Breast epithelium (tissue), 4 donors: ENCODE measurements around the gene NELFE. TPM values are rescaled to one million over a fixed set of nuclear protein-coding genes. Genes with fewer than 3 reads are reported as not detected.

Experiments used
- DNase-seq, 2 donors: peaks; one replicate each; pipeline ENCODE4 v3.0.0-alpha.2; 2019; ENCODE audit warnings: low spot score in 2 of 2
- H3K27ac ChIP-seq, 2 donors: fragments of 200-600 bp; sonication (generic) in 1 of 2; one replicate each; pipeline ENCODE4 v1.5.1; 2016 to 2019; ENCODE audit warnings: mild to moderate bottlenecking in 1 of 2
- H3K27me3 ChIP-seq, 2 donors: fragments of 200-600 bp; sonication (generic) in 1 of 2; one replicate each; pipeline versions ENCODE4 v1.5.1 to v1.6.0; 2017 to 2019; ENCODE audit warnings: control low read depth in 1 of 2, mild to moderate bottlenecking in 1 of 2
- H3K36me3 ChIP-seq: fragments of 200-600 bp; one replicate; pipeline ENCODE4 v1.5.1; 2019
- H3K4me1 ChIP-seq, 2 donors: fragments of 200-600 bp; sonication (generic); one replicate each; pipeline ENCODE4 v1.5.1; 2016 to 2019; ENCODE audit warnings: control low read depth in 1 of 2
- H3K4me3 ChIP-seq, 3 donors: fragments of 200-600 bp; sonication (generic); 1 replicate in 2 of 3; 2 replicates in 1 of 3; pipeline ENCODE4 v1.5.1; 2016 to 2019; ENCODE audit warnings: mild to moderate bottlenecking in 3 of 3, moderate library complexity in 2 of 3
- H3K9me3 ChIP-seq, 2 donors: fragments of 200-600 bp; sonication (generic) in 1 of 2; one replicate each; pipeline ENCODE4 v1.5.1; 2016 to 2019; ENCODE audit warnings: control low read depth in 1 of 2
- POLR2A ChIP-seq: fragments of 450-650 bp; IDR thresholded peaks from one replicate; pipeline ENCODE4 v1.6.1; 2016; ENCODE audit warnings: antibody characterized with exemption, mild to moderate bottlenecking, moderate library complexity
- POLR2AphosphoS5 ChIP-seq, 3 donors: sonication (generic); formaldehyde crosslinking; IDR thresholded peaks; one replicate each; pipeline ENCODE4 v1.6.1; 2017; ENCODE audit warnings: antibody characterized with exemption in 3 of 3
- intact Hi-C: fragments of 100-400 bp; cut with DNase I; formaldehyde crosslinking; loops from one replicate; pipeline ENCODE4 v1.15.1; 2023; ENCODE audit warnings: low total_unique reads
- total RNA-seq, 3 donors: library from RNA; depleted of rRNA; stranded (reverse); fragments of >200 nt; gene quantifications; one replicate each; pipeline ENCODE4 v1.1.0, GENCODE V29; 2016
- TF ChIP-seq, protein P1 (sequence below), 3 donors: fragments of 450-650 bp; IDR thresholded peaks; one replicate each; pipeline ENCODE4 v1.5.1; 2016 to 2017; ENCODE audit warnings: antibody characterized with exemption in 3 of 3, mild to moderate bottlenecking in 3 of 3, moderate library complexity in 3 of 3

Gene NELFE
- total RNA-seq, 3 donors from 2014 or later = 77.3 to 92.7 (median 90.1) TPM

DNA sequence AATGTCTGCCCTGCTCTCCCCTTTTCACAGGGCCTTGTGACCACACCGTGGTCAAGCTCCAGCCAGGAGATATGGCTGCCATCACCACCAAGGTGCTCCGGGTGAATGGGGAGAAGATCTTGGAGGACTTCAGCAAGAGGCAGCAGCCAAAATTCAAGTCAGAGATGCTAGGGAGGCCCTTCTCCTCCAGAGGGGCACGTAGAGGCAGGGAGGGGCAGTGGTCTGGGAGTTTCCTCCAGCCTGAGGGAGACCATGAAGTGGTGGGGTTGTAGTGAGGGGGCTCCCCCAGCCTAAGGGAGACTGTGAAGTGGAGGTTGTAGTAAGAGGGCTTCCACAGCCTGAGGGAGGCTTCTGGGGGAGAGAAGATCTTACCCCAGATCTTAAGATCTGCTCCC is 9.2 kb upstream of the NELFE start:
- Histone ChIP-seq H3K27me3 (no peaks in the 10 kb centered on the region), H3K4me1 (peaks cover 4 to 8% of the 10 kb centered on the region in 2 donors), H3K36me3 (no peaks in the 10 kb centered on the region), H3K4me3 (no peak overlapping the region), H3K9me3 (no peaks in the 10 kb centered on the region), H3K27ac (peak overlapping the region in 1 of 2 donors; percentile 12)
- DNase-seq = no peak
- intact Hi-C loops = no loop called here
- TF ChIP-seq, protein P1, sequence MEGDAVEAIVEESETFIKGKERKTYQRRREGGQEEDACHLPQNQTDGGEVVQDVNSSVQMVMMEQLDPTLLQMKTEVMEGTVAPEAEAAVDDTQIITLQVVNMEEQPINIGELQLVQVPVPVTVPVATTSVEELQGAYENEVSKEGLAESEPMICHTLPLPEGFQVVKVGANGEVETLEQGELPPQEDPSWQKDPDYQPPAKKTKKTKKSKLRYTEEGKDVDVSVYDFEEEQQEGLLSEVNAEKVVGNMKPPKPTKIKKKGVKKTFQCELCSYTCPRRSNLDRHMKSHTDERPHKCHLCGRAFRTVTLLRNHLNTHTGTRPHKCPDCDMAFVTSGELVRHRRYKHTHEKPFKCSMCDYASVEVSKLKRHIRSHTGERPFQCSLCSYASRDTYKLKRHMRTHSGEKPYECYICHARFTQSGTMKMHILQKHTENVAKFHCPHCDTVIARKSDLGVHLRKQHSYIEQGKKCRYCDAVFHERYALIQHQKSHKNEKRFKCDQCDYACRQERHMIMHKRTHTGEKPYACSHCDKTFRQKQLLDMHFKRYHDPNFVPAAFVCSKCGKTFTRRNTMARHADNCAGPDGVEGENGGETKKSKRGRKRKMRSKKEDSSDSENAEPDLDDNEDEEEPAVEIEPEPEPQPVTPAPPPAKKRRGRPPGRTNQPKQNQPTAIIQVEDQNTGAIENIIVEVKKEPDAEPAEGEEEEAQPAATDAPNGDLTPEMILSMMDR (IDR thresholded peaks at IDR 0.05) = no peak
- no peak for TF ChIP-seq POLR2AphosphoS5 (IDR thresholded peaks at IDR 0.05)
- TF ChIP-seq POLR2A = no peak

DNA sequence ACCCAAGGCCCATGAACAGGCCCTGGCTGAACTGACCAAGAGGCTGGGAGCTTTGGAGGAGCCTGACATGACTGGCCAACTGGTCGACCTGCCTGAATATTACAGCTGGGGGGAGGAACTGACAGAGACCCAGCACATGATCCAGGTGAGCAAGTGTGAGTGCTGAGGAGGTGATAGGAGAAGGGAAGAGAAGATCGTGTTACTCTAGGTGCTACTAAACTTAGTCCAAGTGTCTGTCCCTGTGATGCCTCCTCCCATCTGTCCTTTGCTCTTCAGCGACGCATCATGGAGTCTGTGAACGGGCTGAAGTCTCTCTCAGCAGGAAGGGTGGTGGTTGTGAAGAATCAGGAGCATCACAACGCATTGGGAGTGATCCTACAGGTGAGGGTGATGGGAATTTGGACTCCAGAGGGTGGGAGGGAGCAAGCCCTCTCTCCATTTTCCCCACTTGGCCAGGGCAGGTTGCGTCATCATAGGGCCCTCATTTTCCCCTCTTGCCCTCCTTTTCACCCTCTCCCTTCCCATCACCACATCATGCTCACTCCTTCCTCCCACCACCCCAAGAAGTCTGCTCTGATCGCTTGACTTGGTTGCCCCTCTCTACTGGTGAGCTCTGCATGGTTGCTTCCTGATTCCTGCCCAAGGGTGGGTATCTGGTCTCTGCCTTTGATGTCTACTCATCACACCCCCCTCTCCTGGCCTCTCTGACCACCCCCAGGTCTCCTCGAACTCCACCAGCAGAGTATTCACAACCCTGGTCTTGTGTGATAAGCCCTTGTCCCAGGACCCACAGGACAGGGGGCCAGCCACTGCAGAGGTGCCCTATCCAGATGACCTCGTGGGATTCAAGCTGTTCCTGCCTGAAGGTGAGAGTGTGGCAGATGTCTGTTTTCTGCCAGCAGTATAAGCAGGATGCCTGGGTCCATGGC is 8.5 kb upstream of the NELFE start:
- no peaks in the 10 kb centered on the region for H3K36me3 ChIP-seq
- no peaks in the 10 kb centered on the region for H3K9me3 ChIP-seq

DNA sequence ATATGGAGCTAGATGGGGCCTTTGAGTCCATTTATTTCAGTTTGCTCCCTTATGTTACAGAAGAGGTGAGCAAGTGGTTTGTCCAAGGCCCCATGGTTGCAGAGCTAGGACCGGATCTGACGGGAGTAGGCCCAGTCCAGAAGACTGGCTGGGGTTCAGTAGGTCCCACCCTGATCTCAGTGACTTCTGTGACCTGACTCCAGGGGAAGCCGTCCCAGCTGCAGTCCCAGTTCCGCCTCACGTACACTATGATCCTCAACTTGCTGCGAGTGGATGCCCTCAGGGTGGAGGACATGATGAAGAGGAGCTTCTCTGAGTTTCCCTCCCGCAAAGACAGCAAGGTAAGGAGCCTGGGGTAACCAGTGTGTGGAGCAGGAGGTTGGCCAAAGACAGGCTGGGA is 7.7 kb upstream of the NELFE start:
- Histone ChIP-seq H3K9me3 (no peaks in the 10 kb centered on the region), H3K36me3 (no peaks in the 10 kb centered on the region), H3K4me3 (no peak overlapping the region), H3K27ac (no peak overlapping the region), H3K4me1 (peaks cover 4 to 6% of the 10 kb centered on the region in 2 donors), H3K27me3 (no peaks in the 10 kb centered on the region)
- intact Hi-C loops = no loop called here
- TF ChIP-seq POLR2AphosphoS5 (IDR thresholded peaks at IDR 0.05) (no peak), POLR2A (no peak)
- no peak for DNase-seq

More for the DNA sequence above, 8.5 kb upstream of the NELFE start:
- H3K27ac ChIP-seq = peak overlapping the region in 1 of 2 donors; percentile 12
- intact Hi-C loops = no loop called here
- no peak overlapping the region for H3K4me3 ChIP-seq
- no peak for DNase-seq
- TF ChIP-seq POLR2AphosphoS5 (IDR thresholded peaks at IDR 0.05) (no peak), POLR2A (no peak)
- TF ChIP-seq, protein P1 (IDR thresholded peaks at IDR 0.05) = no peak
- H3K27me3 ChIP-seq = no peaks in the 10 kb centered on the region
- H3K4me1 ChIP-seq = peaks cover 4 to 6% of the 10 kb centered on the region in 2 donors

DNA sequence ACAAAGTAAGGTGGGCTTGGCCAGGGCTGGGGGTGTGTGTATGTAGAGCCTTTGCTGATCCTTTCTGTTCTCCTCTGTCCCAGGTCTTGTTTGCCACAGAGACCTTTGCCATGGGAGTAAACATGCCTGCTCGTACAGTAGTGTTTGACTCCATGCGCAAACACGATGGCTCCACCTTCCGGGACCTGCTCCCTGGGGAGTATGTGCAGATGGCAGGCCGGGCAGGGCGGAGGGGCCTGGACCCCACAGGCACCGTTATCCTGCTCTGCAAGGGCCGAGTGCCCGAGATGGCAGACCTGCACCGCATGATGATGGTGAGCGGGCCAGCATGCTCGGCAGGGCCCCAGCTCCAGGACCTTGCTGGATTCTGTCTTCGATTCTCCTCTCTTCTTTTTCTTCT is 6.9 kb upstream of the NELFE start:
- Histone ChIP-seq H3K9me3 (no peaks in the 10 kb centered on the region), H3K27me3 (no peaks in the 10 kb centered on the region), H3K4me1 (peaks cover 0 to under 1% of the 10 kb centered on the region in 2 donors), H3K27ac (no peak overlapping the region), H3K36me3 (no peaks in the 10 kb centered on the region), H3K4me3 (no peak overlapping the region)
- TF ChIP-seq POLR2AphosphoS5 (IDR thresholded peaks at IDR 0.05) = no peak
- intact Hi-C loops = no loop called here
- DNase-seq = no peak

DNA sequence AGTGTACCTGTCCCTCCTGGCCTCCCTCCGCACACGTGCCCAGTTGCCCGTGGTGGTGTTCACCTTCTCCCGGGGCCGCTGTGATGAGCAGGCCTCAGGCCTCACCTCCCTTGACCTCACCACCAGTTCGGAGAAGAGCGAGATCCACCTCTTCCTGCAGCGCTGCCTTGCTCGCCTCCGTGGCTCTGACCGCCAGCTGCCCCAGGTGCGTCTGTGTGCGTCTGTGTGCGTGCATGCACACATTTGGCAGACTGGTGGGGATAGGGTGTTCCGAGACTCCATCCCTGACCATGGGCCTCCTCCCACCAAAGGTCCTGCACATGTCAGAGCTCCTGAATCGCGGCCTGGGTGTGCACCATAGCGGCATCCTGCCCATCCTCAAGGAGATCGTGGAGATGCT is 5.2 kb upstream of the NELFE start:
- H3K4me1 ChIP-seq = no peaks in the 10 kb centered on the region
- no peak for TF ChIP-seq POLR2A
- no peak overlapping the region for H3K27ac ChIP-seq
- no peak for DNase-seq
- H3K9me3 ChIP-seq = no peaks in the 10 kb centered on the region
- no peak overlapping the region for H3K4me3 ChIP-seq
- intact Hi-C loops = no loop called here
- no peaks in the 10 kb centered on the region for H3K36me3 ChIP-seq
- no peaks in the 10 kb centered on the region for H3K27me3 ChIP-seq

DNA sequence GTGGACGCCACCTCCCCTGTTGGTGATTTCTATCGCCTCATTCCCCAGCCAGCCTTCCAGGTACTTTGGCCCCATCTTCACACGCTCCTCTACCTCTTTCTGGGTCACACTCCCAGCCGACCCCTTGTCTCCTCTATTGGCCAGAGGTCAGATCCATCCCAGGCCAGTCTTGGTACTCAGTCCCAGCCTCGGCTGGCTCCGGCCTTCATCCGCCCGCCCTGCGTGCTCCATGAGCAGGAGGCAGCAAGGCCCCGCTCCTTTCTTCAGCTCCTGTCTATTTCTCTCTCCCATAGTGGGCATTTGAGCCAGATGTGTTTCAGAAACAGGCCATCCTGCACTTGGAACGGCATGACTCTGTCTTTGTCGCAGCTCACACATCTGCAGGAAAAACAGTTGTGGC is 2.8 kb upstream of the NELFE start:
- H3K4me1 ChIP-seq = peaks cover 0 to 7% of the 10 kb centered on the region in 2 donors
- H3K9me3 ChIP-seq = no peaks in the 10 kb centered on the region
- no peak for TF ChIP-seq POLR2AphosphoS5 (IDR thresholded peaks at IDR 0.05)
- TF ChIP-seq POLR2A = no peak
- TF ChIP-seq, protein P1 (IDR thresholded peaks at IDR 0.05) = no peak
- no peaks in the 10 kb centered on the region for H3K36me3 ChIP-seq
- no peak for DNase-seq
- no peak overlapping the region for H3K4me3 ChIP-seq
- no peak overlapping the region for H3K27ac ChIP-seq
- H3K27me3 ChIP-seq = no peaks in the 10 kb centered on the region
- intact Hi-C loops = no loop called here
